Peyer's patch (tissue), 4 donors: ENCODE measurements around the gene PIP5K1B. TPM values are rescaled to one million over a fixed set of nuclear protein-coding genes. Genes with fewer than 3 reads are reported as not detected.

Experiments
- DNase-seq, 3 donors: peaks; one replicate each; pipeline ENCODE4 v3.0.0-alpha.2; 2017 to 2019
- H3K27ac ChIP-seq, 4 donors: fragments of 200-600 bp; sonication (generic); one replicate each; pipeline ENCODE4 v1.5.1; 2016 to 2019
- H3K27me3 ChIP-seq, 2 donors: fragments of 200-600 bp; sonication (generic); one replicate each; pipeline ENCODE4 v1.5.1; 2019
- H3K36me3 ChIP-seq, 3 donors: fragments of 200-600 bp; sonication (generic); one replicate each; pipeline ENCODE4 v1.5.1; 2016 to 2019
- H3K4me1 ChIP-seq, 4 donors: fragments of 200-600 bp; sonication (generic); one replicate each; pipeline ENCODE4 v1.5.1; 2016 to 2019
- H3K4me3 ChIP-seq, 4 donors: fragments of 200-600 bp; sonication (generic); 1 replicate in 3 of 4; 2 replicates in 1 of 4; pipeline ENCODE4 v1.5.1; 2016 to 2019; ENCODE audit warnings: mild to moderate bottlenecking in 1 of 4
- H3K9me3 ChIP-seq, 4 donors: fragments of 200-600 bp; sonication (generic); one replicate each; pipeline ENCODE4 v1.5.1; 2016 to 2019; ENCODE audit warnings: mild to moderate bottlenecking in 1 of 4
- POLR2A ChIP-seq, 2 donors: fragments of 450-650 bp; IDR thresholded peaks; one replicate each; pipeline ENCODE4 v1.5.1; 2017; ENCODE audit warnings: antibody characterized with exemption in 2 of 2, mild to moderate bottlenecking in 2 of 2, moderate library complexity in 2 of 2
- total RNA-seq, 4 donors: library from RNA; depleted of rRNA; stranded (reverse); fragments of >200 nt; gene quantifications; one replicate each; pipeline ENCODE4 v1.1.0, GENCODE V29; 2016
- TF ChIP-seq, protein P1 (sequence below), 6 experiments: fragments of 450-650 bp in 4 of 6; fragments of 200-600 bp in 2 of 6; sonication (generic) in 1 of 6; IDR thresholded peaks; one replicate each; pipeline ENCODE4 v1.5.1; 2017 to 2019; ENCODE audit warnings: antibody characterized with exemption in 6 of 6, mild to moderate bottlenecking in 3 of 6, moderate library complexity in 1 of 6

The PIP5K1B gene
- total RNA-seq, 4 donors from 2014 or later = 15.7 to 60.1 (median 54.4) TPM

DNA sequence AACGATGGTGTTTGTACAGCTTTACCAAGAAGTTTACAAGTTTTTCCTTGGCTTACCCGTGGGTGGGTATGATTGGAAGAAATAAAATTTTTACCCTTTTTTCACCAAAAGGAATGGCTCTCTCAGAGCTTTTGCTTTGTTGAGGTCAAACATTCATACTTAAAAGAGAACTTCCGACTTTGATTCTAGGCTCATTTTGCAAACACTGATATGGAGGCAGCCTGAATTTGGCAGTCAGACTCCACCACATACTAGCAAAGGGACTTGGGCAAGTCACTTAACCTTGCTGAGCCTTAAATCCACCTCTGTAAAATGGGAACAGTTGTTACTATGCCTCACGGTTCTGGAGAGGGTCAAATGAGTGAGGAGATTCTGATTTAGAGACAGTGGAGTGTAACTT is 155.4 kb downstream of the PIP5K1B start:
- H3K27me3 ChIP-seq = no peaks in the 10 kb centered on the region
- DNase-seq = no peak
- no peaks in the 10 kb centered on the region for H3K4me1 ChIP-seq
- no peak overlapping the region for H3K27ac ChIP-seq
- H3K9me3 ChIP-seq = no peaks in the 10 kb centered on the region
- H3K4me3 ChIP-seq = no peak overlapping the region
- TF ChIP-seq, protein P1, sequence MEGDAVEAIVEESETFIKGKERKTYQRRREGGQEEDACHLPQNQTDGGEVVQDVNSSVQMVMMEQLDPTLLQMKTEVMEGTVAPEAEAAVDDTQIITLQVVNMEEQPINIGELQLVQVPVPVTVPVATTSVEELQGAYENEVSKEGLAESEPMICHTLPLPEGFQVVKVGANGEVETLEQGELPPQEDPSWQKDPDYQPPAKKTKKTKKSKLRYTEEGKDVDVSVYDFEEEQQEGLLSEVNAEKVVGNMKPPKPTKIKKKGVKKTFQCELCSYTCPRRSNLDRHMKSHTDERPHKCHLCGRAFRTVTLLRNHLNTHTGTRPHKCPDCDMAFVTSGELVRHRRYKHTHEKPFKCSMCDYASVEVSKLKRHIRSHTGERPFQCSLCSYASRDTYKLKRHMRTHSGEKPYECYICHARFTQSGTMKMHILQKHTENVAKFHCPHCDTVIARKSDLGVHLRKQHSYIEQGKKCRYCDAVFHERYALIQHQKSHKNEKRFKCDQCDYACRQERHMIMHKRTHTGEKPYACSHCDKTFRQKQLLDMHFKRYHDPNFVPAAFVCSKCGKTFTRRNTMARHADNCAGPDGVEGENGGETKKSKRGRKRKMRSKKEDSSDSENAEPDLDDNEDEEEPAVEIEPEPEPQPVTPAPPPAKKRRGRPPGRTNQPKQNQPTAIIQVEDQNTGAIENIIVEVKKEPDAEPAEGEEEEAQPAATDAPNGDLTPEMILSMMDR (IDR thresholded peaks at IDR 0.05) = no peak
- no peak for TF ChIP-seq POLR2A (IDR thresholded peaks at IDR 0.05)
- H3K36me3 ChIP-seq = no peaks in the 10 kb centered on the region

GRCh38 chr9:68861436-68861835 is 156.4 kb downstream of the PIP5K1B start:
- H3K27ac ChIP-seq = no peak overlapping the region
- TF ChIP-seq, protein P1 (IDR thresholded peaks at IDR 0.05) = no peak
- TF ChIP-seq POLR2A (IDR thresholded peaks at IDR 0.05) = no peak
- H3K36me3 ChIP-seq = no peaks in the 10 kb centered on the region
- DNase-seq = no peak
- no peaks in the 10 kb centered on the region for H3K9me3 ChIP-seq
- no peak overlapping the region for H3K4me3 ChIP-seq
- no peaks in the 10 kb centered on the region for H3K4me1 ChIP-seq
- no peaks in the 10 kb centered on the region for H3K27me3 ChIP-seq

- no peaks in the 10 kb centered on the region for H3K9me3 ChIP-seq
- no peak overlapping the region for H3K27ac ChIP-seq
- H3K27me3 ChIP-seq = no peaks in the 10 kb centered on the region
- no peak for DNase-seq
- no peaks in the 10 kb centered on the region for H3K4me1 ChIP-seq
- no peak overlapping the region for H3K4me3 ChIP-seq
- no peaks in the 10 kb centered on the region for H3K36me3 ChIP-seq
- TF ChIP-seq, protein P1 (IDR thresholded peaks at IDR 0.05) = no peak
- no peak for TF ChIP-seq POLR2A (IDR thresholded peaks at IDR 0.05)
Measured at GRCh38 chr9:68867066-68867465, 162.0 kb downstream of the PIP5K1B start.

- no peaks in the 10 kb centered on the region for H3K36me3 ChIP-seq
- no peak for DNase-seq
- no peak overlapping the region for H3K4me3 ChIP-seq
- TF ChIP-seq, protein P1 (IDR thresholded peaks at IDR 0.05) = no peak
- no peak for TF ChIP-seq POLR2A (IDR thresholded peaks at IDR 0.05)
- no peaks in the 10 kb centered on the region for H3K4me1 ChIP-seq
- H3K27ac ChIP-seq = no peak overlapping the region
- H3K9me3 ChIP-seq = no peaks in the 10 kb centered on the region
- no peaks in the 10 kb centered on the region for H3K27me3 ChIP-seq
Measured at GRCh38 chr9:68869022-68869421, 164.0 kb downstream of the PIP5K1B start.

DNA sequence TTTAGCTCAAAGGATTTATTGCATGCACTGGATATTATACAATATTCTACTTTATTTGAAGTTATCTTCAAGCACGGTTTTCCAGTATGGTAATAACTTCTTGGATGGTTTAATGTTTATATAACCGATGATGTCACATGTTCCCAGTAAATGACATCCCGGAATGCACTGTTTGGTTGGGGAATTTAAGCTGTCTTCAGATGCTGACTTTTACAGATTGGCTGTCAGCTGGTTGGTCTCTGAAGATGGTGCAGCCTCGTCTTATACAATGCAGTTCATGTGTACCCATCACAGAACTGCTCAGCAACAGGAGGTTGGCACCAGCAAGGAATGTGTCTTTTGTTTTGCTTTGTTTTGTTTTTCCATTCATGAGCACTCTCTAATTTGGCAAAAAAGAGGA is 165.0 kb downstream of the PIP5K1B start:
- DNase-seq = no peak
- no peaks in the 10 kb centered on the region for H3K4me1 ChIP-seq
- H3K4me3 ChIP-seq = no peak overlapping the region
- H3K27me3 ChIP-seq = no peaks in the 10 kb centered on the region
- H3K36me3 ChIP-seq = no peaks in the 10 kb centered on the region
- no peaks in the 10 kb centered on the region for H3K9me3 ChIP-seq
- TF ChIP-seq, protein P1 (IDR thresholded peaks at IDR 0.05) = no peak
- TF ChIP-seq POLR2A (IDR thresholded peaks at IDR 0.05) = no peak
- H3K27ac ChIP-seq = no peak overlapping the region

GRCh38 chr9:68871236-68871635 is 166.2 kb downstream of the PIP5K1B start:
- Histone ChIP-seq H3K9me3 (no peaks in the 10 kb centered on the region), H3K27me3 (no peaks in the 10 kb centered on the region), H3K4me1 (no peaks in the 10 kb centered on the region), H3K27ac (no peak overlapping the region), H3K36me3 (no peaks in the 10 kb centered on the region), H3K4me3 (no peak overlapping the region)
- no peak for DNase-seq
- TF ChIP-seq, protein P1 (IDR thresholded peaks at IDR 0.05) = no peak
- no peak for TF ChIP-seq POLR2A (IDR thresholded peaks at IDR 0.05)
